Activated CD4-positive, alpha-beta T cell treated with anti-CD3 and anti-CD28 coated beads, Interleukin-2, amount 50 U/mL, for 16 hours (primary cell): Measurements from ENCODE around the gene G0S2.
A peak's percentile ranks its signal among the peaks of the same experiment; 100 is the strongest.
"Not testable (repeated sequence)": the region's sequence is repeated elsewhere in the genome, so short reads cannot be mapped to it uniquely, and the experiment has no call there.

ENCODE experiments used
- DNase-seq: peaks from one replicate; pipeline ENCODE4 v3.0.0-alpha.2; 2020

Gene G0S2

DNA sequence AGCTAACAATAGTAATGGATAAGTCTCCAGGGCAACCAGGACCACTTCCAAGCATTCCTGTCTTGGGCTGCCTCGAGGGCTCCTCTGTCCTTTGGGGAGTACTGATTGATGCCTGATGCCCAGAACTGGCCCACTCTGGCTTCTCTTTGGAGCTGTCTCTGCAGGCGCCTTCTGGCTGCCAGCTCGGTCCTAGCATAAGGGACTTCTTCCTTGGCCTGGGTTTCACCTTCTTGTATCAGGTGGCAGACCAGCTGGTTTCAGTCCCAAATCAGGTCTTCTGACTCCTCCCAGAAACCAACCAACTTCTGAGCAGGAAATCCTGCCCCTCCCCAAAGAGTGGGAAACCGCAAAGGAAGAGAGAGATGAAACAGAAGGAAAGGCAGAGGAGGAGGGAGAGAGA is 10.6 kb downstream of the G0S2 start:
- DNase-seq = peak; percentile 83

DNA sequence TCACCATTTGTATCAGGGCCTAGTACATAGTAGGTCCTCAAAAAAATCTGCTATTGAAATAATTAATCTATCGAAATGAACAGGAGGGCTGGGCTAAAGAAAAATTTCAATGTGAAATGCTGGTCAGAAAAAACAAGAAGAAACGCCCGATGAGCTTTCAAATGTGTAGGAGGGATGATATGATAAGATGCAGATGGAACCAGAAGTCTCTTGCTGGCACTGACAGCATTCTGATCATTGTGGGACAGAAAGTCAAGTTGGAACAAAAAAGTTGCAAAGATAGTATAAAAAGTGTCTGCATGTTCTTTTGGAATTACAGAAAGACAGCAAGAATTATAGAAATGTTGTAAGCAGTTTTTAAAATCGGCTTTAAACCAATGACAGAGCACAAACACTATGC is 11.1 kb downstream of the G0S2 start:
- no peak for DNase-seq

DNA sequence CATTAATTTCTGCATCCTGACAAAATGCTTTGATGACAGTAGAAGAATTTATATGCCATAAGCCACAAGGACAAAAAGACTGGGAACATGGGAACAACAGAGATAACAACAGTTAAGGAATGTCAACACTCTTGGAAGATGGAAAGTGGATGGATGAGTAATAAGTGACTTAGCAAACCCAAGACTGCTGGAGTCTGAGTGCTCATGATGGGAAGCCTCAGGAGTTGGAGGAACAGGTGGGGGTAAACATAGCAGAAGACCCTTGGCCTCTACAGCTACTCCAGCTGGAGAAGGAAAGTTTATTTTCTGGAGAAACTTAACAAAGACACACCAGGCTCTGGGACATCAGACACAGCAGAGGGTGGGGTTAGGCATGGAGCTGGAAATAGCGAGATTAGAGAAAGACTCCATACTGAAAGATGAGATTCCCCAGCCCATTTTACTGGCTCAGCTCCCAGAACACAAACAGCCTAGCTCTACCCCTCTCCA is 13.6 kb downstream of the G0S2 start:
- no peak for DNase-seq

DNA sequence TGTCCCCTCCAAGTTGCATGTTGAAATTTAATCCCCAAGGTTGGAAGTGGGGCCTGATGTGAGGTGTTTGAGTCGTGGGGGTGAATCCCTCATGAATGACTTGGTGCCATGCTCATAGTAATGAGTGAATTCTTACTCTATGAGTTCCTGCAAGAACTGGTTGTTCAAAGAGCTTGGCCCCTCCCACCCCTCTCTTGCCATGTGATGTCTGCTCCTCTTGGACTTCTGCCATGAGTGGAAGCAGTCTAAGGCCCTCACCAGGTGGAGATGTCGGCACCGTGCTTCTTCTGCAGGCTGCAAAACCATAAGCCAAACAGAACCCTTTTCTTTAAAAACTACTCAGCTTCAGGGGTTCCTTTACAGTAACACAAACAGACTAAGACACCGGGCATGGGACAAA is 14.3 kb downstream of the G0S2 start:
- no peak for DNase-seq

DNA sequence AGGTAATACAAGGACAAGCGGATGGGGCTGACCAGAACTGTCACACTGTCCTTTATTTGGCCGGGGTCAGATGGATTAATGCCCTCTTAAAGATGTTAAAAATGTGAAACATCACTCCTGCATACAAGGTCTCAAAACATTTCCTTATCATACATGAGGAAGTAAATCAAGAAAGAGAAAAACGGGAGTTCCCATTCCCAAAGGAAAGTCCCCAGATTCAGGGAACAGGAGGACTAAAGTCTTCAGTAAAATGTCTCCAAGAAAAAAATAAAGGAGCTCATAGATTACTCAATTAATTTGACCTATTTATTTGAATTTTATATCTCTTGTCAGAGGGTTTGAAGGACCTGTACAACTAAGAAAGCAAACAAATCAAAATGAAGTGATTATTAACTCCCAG is 16.0 kb downstream of the G0S2 start:
- no peak for DNase-seq

DNA sequence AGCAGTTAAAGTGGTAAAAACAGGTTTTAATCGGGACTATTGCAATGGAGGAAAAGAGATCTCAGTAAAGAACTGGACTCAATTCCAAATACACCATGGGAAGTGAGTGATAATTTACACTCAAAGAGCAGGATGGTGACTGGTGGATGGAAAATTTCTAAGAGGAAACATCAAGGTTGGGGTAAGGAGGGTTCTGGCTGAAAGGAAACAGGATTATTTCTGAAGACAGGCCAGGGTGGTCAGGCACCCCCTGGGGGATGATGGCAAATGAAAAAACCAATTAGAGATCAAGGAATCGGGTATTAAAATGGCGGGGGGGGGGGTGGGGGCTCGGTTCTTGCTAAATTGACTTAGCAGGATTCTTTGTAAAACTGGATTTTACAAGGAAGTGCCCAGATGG is 17.1 kb downstream of the G0S2 start:
- DNase-seq = no peak

DNA sequence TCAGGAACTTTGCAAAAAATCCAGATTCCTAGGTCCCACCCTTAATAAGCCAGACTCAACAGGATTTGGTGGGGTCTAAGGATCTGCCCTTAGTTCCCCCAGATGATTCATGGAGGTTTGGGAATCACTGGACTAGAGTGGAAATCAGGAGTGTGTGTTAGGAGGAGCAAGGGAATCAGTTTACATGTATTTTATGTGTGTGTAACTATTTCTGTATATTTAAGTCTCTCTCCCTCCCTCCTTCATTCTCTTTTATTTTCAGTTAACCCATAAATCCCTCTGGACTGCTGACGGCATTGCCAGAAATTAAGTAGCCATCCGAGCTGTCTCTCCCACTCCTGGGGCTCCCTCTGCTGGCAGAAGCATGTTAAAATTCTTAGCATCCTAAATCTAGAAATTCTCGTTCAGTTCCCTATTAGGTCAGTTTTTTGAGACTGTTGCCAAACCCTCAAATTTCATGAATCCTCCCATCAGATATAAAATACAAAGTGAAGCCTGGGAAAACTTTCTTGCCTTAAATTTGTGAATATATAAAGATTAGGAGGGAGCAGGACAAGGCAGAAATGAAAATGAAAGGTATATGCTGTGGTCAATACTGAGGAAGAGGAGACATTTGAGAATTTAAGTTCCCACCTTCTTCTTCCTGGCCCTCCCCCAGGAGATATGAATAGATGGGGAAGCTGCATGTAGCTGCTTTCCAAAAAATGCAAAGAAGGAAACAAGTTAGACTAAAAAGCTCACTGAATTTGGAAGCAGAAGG is 17.7 kb downstream of the G0S2 start:
- DNase-seq = peak; percentile 82

DNA sequence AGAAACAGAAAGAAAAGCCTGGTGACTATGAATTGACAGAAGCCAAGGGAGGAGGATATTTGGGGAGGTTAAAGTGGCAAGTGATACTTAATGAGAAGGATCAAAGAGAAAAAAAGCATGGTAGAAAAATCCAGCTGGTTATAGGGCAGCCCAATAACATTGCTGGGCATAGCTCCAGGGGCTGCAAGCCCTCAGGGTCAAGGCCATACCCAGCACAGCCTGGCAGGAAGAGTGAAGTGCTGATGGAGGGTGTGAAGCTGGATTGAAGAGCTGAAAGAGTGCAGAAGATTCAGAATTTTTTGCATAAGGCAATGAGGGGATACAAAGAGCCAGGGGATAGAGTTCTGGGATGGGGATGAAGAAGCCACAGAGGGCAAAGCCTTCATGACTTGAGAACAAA is 21.5 kb downstream of the G0S2 start:
- no peak for DNase-seq

DNA sequence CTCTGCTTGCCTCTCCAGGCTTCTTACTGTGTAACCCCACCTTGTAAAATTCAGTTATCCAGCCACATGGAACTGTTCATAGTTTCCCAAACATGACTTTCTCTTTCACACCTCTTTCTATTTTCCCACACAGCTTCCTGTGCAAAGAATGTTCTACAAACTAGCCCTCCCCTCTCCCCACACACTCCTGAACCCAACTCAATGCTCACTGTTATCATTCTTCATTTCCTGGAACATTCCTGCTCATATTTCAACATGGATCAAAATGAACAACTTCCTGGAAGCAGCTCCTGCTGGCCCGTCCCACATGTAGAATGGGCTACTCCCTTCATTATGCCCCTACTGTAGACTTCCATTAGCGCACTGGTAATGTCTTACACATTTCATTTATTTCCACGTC is 21.9 kb downstream of the G0S2 start:
- DNase-seq = no peak

DNA sequence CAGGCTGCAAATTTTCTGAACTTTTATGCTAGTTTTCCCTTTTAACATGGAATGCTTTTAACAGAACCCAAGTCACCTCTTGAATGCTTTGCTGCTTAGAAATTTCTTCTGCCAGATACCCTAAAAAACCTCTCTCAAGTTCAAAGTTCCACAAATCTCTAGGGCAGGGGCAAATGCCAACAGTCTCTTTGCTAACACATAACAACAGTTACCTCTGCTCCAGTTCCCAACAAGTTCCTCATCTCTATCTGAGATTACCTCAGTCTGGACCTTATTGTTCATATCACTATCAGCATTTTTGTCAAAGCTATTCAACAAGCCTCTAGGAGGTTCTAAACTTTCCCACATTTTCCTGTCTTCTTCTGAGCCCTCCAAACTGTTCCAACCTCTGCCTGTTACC is 25.5 kb downstream of the G0S2 start:
- not testable (repeated sequence) for DNase-seq

DNA sequence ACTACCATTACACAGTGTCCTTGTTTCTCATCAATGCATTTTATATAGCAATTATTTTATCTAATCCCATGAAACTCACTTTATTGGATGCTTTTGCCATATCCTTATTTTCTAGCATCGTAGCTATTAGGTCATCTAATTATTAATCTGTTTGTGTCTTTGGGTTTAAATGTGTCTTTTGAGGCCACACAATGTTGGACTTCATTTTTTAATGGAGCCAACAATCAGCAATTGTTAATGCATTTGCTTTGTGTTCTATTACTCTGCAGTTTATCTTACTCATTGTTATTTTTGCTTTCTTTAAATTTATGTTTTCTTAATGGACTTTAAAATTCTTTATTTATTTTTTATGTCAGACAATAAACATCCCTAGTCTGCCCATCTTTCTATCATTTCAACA is 27.6 kb downstream of the G0S2 start:
- no peak for DNase-seq

DNA sequence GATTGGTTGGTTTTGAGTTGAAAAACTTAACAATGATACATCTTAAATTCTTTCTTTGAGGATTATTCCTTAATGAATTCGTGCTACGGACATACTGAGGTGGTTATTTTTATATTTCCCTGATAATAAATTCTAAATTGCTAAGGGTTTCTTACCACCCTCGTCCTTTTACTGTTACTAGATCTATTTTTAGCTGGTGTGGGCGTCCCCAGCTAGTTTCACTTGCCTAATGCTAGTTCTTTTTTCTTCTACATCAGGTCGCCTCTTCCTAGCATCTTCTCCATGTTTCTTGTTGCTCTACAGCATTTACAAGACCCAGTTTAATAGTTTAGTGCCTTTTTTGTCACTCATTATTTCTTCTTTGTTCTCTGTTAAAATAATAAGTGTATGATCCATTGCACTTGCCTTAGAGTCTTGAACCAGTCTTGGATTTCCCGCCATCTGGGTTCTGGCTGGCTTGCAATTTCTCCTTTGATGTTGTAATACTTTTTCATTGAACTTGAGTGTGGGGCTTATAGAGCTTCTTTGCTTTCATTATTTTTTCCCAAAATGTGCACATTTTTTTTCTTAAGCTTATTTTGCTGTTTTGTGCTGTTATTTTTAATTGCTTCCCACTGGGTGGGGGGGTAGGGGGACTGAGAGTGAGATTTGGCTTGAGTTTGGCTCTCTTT is 28.8 kb downstream of the G0S2 start:
- no peak for DNase-seq

DNA sequence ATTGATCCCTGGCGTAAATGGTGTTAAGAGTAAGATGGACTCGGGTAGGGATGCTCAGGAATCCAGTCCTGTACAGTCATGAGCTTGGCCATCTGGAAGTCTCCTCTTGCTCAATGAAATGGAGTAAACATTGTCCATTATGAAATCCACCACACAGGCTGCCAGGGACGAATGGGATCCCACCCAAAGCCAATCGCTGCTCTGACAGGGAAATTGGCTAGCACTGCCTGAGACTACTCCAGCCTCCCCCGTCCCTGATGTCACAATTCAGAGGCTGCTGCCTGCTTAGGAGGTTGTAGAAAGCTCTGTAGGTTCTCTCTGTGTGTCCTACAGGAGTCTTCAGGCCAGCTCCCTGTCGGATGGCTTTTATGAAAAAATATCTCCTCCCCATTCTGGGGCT is 29.4 kb downstream of the G0S2 start, which contains the start of gene HSD11B1:
Gene HSD11B1, plus strand, starts transcription at position 263 of the 400 bp plus-strand sequence. Its CDS starts 97 bp downstream, at position 360.
- DNase-seq = no peak

DNA sequence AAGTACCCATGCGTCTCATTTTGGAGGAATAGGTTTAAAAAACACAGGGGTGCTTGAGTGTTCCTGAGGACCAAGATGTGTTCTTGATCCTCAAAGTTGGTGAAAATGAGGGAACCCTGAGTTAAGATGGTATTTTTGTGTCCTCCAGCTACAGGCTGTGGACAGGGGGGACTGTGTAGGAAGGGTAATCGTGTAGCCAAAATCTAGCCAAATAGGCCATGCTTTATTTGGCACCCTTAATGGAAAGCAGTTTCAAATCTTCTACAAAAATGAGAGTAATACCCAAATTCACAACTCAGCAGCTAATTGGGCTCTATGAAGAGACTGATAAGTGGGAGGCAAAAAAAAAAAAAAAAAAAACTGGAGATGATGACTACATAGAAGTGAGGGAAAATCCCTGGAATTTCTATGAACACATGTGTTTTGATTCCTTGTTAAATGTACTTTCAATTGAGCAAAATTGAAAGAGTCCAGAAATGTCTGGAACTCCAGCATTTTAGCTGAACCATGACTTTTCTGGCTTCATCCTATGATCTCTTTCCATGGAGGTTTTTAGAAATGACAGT is 29.9 kb downstream of the G0S2 start:
- DNase-seq = no peak

DNA sequence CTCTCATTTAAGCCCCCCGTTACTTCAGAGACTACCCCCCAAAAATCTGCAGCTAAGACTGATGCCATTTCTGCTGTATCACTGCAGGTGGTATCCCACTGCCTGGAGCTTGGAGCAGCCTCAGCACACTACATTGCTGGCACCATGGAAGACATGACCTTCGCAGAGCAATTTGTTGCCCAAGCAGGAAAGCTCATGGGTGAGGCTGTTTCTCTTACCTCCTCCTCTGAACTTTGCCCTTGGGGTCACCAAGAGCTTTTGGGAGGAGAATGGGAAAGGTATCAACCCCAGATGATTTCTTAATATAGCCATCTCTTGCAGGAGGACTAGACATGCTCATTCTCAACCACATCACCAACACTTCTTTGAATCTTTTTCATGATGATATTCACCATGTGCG is 31.4 kb downstream of the G0S2 start:
- no peak for DNase-seq

DNA sequence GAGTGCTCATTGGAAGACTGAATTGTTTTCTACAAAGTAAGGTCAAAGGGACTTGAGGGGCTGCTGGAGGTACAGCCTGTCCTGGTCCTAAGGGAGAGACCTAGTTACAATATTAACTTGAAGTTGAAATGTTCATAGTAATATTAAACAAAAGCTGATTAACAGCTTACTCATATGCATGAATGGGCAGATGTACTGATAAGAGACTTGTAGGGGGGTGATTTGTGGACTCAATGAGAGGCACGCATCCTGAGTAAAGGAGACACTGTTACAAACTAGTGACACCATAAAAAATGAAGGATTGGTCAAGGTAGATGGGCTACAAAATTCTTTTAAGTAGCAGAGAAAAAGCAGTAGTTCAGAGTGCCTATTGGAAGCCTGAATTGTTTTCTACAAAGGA is 32.1 kb downstream of the G0S2 start:
- DNase-seq = no peak

DNA sequence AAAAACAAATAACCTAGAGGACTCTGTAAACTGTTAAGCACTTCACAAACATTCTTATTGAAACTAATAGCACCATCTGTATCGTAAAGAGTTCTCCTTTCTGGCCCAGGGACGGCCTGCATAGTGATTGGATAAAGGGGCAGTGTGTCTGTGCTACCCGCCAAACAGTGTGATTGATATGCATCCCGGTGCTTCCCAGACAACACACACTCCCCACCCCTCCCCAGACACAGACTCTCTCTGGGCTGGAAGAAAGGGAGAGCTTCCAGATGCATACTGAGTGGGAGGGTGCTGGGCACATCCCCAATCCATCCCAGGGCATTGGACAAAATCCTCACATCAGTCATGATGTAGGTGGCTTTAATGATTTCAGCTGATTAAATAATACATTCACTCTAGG is 33.1 kb downstream of the G0S2 start:
- no peak for DNase-seq

DNA sequence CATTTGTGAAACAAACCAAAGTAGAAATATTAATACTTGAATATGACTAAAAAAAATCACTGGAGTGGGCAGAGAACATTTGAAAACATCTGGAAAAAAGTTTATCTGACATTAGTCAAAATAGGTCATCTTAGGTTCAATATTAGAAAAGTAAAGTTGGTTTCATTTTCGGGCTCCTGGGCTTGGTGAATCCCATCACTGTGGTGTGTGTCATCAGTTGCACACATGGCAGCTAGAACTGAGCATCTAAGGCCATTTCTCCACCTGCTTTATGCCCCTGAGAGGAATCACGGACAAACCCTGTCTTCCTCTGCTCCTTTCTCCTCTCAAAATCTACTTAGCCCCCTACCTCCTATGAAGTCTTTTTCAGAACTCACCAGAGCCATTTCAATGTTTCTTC is 34.9 kb downstream of the G0S2 start:
- peak; percentile 63 for DNase-seq

DNA sequence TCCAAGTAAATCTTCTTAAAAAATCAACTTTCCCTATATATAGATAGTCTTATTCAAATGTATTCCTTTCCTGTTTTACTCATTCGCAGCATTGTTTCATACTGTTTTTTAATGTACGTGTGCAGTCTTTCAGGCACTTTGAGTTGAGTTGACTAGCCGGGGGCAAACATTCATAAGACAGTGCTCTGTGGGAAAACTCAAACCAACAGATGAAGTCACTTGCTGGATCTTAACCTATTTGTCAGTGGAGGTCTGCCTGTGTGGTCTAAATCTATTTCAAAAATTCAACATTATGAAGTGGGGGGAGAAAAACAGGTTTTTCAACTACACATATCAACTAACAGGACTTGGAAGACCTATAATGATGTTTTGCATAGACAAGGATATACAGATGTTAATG is 35.6 kb downstream of the G0S2 start:
- peak; percentile 35 for DNase-seq

DNA sequence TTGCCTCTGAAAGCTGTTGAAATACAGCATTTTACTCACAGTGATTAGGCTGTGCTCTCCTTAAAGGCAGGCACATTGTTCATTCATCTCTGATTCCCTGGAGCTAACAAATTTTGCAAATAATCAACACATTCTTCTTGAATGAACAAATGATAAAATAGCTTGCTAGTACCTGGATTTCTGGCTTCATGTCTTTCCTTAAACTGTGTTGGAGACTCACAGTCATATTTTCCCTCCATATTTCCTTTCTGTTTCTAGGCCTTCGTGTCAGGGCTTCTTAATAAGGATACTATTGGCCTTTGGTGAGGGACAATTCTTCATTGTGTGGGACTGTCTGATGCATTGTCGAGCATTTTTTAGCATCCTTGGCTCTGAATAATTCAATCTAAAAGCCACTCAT is 39.1 kb downstream of the G0S2 start:
- no peak for DNase-seq

DNA sequence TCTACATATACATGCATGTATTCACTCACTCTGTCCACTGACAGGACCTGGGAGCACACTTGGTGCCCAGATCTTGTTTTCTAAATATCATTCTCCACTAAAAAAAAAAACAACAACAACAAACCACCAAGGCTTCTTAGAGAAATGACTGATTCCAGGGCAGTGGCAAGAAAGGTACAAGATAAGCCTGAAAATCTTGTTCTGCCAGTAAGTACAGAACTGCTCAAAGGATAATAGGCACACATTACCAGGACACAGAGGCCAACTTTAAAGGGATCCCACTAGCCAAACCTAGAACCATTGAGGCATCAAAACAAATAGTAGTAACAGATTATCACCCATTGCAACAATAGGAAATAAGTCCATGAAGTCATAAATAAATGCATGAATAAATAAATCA is 40.1 kb downstream of the G0S2 start:
- no peak for DNase-seq

DNA sequence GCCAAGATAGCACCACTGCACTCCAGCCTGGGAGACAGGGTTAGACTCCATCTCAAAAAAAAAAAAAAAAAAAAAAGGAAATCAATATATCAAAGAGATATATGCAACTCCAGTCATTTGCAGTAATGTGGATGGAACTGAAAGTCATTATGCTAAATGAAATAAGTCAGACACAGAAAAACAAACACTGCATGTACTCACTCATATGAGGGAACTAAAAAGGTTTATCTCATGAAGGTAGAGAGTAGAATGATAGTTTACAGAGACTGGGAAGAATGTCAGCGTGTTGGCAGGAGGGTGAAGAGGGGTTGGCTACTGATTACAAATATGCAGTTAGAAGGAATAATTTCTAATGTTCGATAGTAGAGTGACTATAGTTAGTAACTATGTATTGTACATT is 42.6 kb downstream of the G0S2 start:
- no peak for DNase-seq

DNA sequence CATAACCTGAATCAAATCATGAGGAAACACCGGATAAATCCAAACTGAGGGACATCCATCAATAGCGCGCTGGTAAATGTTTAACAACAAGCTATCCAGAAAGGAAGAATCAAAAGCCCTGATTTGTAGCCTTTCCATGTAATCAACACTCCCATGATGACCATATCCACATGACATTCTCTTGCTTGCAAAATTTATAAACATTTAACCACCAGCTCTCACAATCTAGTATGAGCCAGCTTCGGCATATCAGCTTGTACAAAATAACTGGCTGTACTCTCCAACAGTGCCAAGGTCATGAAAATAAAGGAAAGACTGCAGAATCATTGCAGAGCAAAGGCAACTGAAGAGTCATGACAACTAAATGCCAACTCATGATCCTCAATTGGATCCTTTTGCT is 45.1 kb downstream of the G0S2 start:
- DNase-seq = no peak

DNA sequence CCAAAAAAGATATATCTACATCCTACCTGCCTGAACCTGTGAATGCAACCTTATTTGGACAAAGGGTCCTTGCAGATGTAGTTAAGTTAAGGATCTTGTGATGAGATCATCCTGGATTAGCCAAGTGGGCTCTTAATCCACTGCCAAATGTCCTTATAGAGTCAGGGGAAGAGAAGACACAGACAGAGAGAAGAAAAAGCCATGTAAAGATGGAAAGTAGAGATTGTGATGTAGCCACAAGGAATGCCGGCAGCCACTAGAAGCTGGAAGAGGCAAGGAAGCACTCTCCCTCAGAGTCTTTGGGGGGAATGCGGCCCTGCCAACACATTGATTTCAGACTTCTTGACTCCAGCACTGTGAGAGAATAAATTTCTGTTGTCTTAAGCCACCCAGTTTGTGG is 45.6 kb downstream of the G0S2 start:
- DNase-seq = no peak
